Right cardiac atrium (tissue), 5 donors: ENCODE data around the gene TNS3. TPM values are rescaled to one million over a fixed set of nuclear protein-coding genes. Genes with fewer than 3 reads are reported as not detected.
"Not testable (repeated sequence)": the region's sequence is repeated elsewhere in the genome, so short reads cannot be mapped to it uniquely, and the experiment has no call there.

Experiments
- ATAC-seq, 2 donors: fragments of 200-7000 bp; cut with Tn5 transposase; one replicate each; pipeline versions ENCODE4 v1.8.0 to v1.9.1; 2020; ENCODE audit warnings: moderate library complexity in 2 of 2, mild to moderate bottlenecking in 1 of 2
- DNase-seq, 3 donors: peaks; one replicate each; pipeline ENCODE4 v3.0.0-alpha.2; 2020
- H3K27ac ChIP-seq: one replicate; pipeline ENCODE4 v1.5.1; 2013; ENCODE audit warnings: mild to moderate bottlenecking, low read length, control low read depth, moderate library complexity
- H3K27me3 ChIP-seq: one replicate; pipeline ENCODE4 v1.6.1; 2013; ENCODE audit not compliant: control insufficient read depth, insufficient read depth
- H3K4me1 ChIP-seq: one replicate; pipeline ENCODE4 v1.6.1; 2013; ENCODE audit warnings: low read length; ENCODE audit not compliant: control insufficient read depth, insufficient read depth
- H3K4me3 ChIP-seq: one replicate; pipeline ENCODE4 v1.5.1; 2013; ENCODE audit warnings: low read length, control low read depth
- H3K9me3 ChIP-seq: one replicate; pipeline ENCODE4 v1.6.1; 2013; ENCODE audit warnings: low read length; ENCODE audit not compliant: control insufficient read depth
- WGBS: extraction: QIAGEN DNeasy Blood & Tissue Kit; methylation state at CpG from one replicate; pipeline ENCODE4 v1.1.7; 2013; 5-methylcytosine and 5-hydroxymethylcytosine counted together
- intact Hi-C, 4 donors: fragments of 100-400 bp; cut with DNase I; formaldehyde crosslinking; loops; one replicate each; pipeline versions ENCODE4 v1.11.0 to v1.14.0; 2022 to 2023
- polyA plus RNA-seq: library from polyadenylated mRNA; stranded (reverse); fragments of 200-250 nt; gene quantifications from one replicate; pipeline ENCODE4 v1.2.3, GENCODE V29; 2013
- total RNA-seq, 4 donors: library from RNA; stranded (reverse); fragmentation: NEBNext Ultra II Directional; extraction: Animal tissue kit (Norgen Biotek cat#: 25700); gene quantifications; one replicate each; pipeline ENCODE4 v1.2.1, GENCODE V29; 2021
- donor health status: healthy with polysubstance abuse.
- donor health status: DM: no; HTN: yes; CAD: no.
- donor health status: DM: no; HTN: no; CAD: no.
- donor health status: DM: no; HTN: yes; CAD: no; lungs with severe emphysema.
- donor health status: DM: yes; HTN: yes; CAD: no.

Gene TNS3
- total and polyA plus RNA-seq, 5 donors = 19.7 to 48.3 (median 40.4) TPM

DNA sequence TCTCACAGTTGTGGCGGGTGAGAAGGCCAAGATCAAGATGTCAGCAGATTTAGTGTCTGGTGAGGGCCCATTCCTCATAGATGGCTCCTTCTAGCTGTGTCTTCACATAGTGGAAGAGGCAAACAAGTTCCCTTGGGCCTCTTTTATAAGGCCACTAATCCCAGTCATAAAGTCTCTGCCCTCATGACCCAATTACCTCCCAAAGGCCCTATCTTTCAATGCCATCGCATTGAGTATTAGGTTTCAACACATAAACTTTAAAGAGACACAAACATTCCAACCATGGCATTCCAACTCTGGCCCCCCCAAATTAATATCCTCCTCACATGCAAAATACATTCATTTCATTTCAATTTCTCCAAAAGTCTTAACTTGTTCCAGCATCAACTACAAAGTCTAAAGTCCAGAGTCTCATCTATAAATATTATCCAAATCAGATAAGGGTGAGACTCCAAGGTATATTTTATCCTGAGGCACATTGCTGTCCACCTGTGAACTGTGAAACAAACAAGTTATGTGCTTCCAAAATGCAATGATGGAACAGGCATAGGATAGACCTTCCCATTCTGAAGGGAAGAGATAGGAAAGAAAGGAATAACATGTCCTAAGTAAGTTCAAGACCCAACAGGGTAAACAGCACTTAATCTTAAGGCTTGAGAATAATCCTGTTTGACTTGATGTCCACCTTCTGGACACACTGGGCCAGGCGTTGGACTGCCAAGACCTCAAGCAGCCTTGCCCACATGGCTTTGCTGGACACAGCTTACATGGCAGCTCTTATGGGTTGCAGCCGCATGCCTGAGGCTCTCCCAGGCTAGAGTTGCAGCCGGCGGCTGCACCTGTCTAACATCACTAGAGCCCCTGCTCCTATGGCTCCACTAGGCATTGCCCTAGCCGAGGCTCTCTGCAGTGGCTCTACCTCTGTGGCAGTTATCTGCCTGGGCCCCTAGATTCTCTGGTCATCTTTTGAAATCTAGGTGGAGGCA is 312.8 kb downstream of the TNS3 start:
- no peaks in the 10 kb centered on the region for H3K27me3 ChIP-seq
- H3K4me3 ChIP-seq = no peak overlapping the region
- intact Hi-C loops = loop anchor here (5.0 to 10.0 kb wide), 5 partner anchors 156 to 553 kb away; no protein-coding TSS in a partner anchor
- H3K9me3 ChIP-seq = no peaks in the 10 kb centered on the region
- 94% methylated on average over 7 of the region's 7 CpGs for WGBS
- DNase-seq (no peak), ATAC-seq (no peak)
- H3K4me1 ChIP-seq = peaks cover 5% of the 10 kb centered on the region
- no peak overlapping the region for H3K27ac ChIP-seq

DNA sequence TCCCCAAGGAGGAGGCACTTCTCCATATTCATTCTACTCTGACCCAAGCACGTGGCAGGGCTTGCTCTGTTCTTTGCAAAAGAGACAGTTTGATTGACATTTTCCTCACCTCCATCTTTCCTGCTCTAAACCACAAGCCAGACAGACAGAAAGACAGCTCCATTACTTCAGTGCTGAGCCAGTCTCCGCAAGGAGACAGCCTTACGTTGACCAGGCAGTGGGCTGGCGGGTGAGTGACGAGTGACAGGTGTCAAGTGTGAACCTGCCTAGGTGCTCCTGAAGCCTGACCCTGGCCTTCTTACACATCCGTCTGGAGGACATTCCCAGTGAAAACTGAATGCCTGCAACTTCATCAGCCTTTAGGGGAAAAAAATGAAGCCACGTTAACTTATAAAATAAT is 314.6 kb downstream of the TNS3 start:
- peak; percentile 15 to 17 for ATAC-seq
- WGBS = 84% methylated on average over 7 of the region's 7 CpGs
- Histone ChIP-seq H3K4me1 (peaks cover 5% of the 10 kb centered on the region), H3K27me3 (no peaks in the 10 kb centered on the region), H3K27ac (no peak overlapping the region), H3K9me3 (no peaks in the 10 kb centered on the region), H3K4me3 (no peak overlapping the region)
- intact Hi-C loops = loop anchor here (5.0 to 10.0 kb wide), 5 partner anchors 157 to 555 kb away; no protein-coding TSS in a partner anchor
- DNase-seq = no peak

GRCh38 chr7:47266799-47267198 is 315.1 kb downstream of the TNS3 start:
- peaks cover 5% of the 10 kb centered on the region for H3K4me1 ChIP-seq
- peak; percentile 44 for ATAC-seq
- intact Hi-C loops = loop anchor here (5.0 to 10.0 kb wide), 5 partner anchors 158 to 556 kb away; no protein-coding TSS in a partner anchor
- no peak overlapping the region for H3K4me3 ChIP-seq
- H3K27me3 ChIP-seq = no peaks in the 10 kb centered on the region
- DNase-seq = no peak
- H3K9me3 ChIP-seq = no peaks in the 10 kb centered on the region
- WGBS = 65% methylated on average over 6 of the region's 6 CpGs
- H3K27ac ChIP-seq = peak overlapping the region; percentile 9

GRCh38 chr7:47266131-47266706 is 315.7 kb downstream of the TNS3 start:
- Histone ChIP-seq H3K4me3 (no peak overlapping the region), H3K27ac (peak overlapping the region; percentile 36), H3K4me1 (peaks cover 5% of the 10 kb centered on the region), H3K9me3 (no peaks in the 10 kb centered on the region), H3K27me3 (no peaks in the 10 kb centered on the region)
- WGBS = 15% methylated on average over 7 of the region's 7 CpGs
- intact Hi-C loops = loop anchor here (5.0 to 10.0 kb wide), 5 partner anchors 159 to 556 kb away; no protein-coding TSS in a partner anchor
- ATAC-seq = peak; percentile 78 to 87
- DNase-seq = peak; percentile 41 to 81 (median 71)

- no peak for ATAC-seq
Observed at GRCh38 chr7:47265621-47266020, 316.3 kb downstream of the TNS3 start.

GRCh38 chr7:47264021-47264651 is 317.8 kb downstream of the TNS3 start:
- H3K27me3 ChIP-seq = no peaks in the 10 kb centered on the region
- intact Hi-C loops = loop anchor here in 2 of 4 donors (10.0 kb wide), 2 partner anchors 161 to 551 kb away; no protein-coding TSS in a partner anchor
- H3K9me3 ChIP-seq = no peaks in the 10 kb centered on the region
- 76% methylated on average over 8 of the region's 8 CpGs for WGBS
- H3K4me3 ChIP-seq = no peak overlapping the region
- DNase-seq = no peak
- ATAC-seq = no peak
- H3K4me1 ChIP-seq = peaks cover 5% of the 10 kb centered on the region
- no peak overlapping the region for H3K27ac ChIP-seq

More at GRCh38 chr7:47265621-47266020, 316.3 kb downstream of the TNS3 start:
- Histone ChIP-seq H3K4me3 (no peak overlapping the region), H3K4me1 (peaks cover 5% of the 10 kb centered on the region), H3K27me3 (no peaks in the 10 kb centered on the region), H3K27ac (no peak overlapping the region), H3K9me3 (no peaks in the 10 kb centered on the region)
- intact Hi-C loops = loop anchor here (5.0 to 10.0 kb wide), 5 partner anchors 159 to 557 kb away; no protein-coding TSS in a partner anchor
- no peak for DNase-seq
- 92% methylated on average over 4 of the region's 4 CpGs for WGBS

GRCh38 chr7:47262881-47263280 is 319.0 kb downstream of the TNS3 start:
- 85% methylated on average over 3 of the region's 3 CpGs for WGBS
- peak in 1 of 3 donors; percentile 2 for DNase-seq
- intact Hi-C loops = loop anchor here in 2 of 4 donors (10.0 kb wide), 2 partner anchors 162 to 552 kb away; no protein-coding TSS in a partner anchor

DNA sequence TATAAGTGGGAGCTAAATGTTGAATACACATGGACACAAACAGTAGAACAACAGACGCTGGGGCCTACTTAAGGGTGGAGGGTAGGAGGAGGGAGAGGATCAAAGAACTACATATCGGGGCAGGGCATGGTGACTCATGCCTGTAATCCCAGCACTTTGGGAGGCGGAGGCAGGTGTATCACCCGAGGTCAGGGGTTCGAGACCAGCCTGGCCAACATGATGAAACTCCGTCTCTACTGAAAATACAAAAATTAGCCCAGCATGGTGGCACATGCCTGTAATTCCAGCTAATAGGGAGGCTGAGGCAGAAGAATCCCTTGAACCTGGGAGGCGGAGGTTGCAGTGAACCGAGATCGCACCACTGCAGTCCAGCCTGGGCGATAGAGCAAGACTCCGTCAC is 319.8 kb downstream of the TNS3 start:
- not testable (repeated sequence) for H3K27ac ChIP-seq, H3K4me3 ChIP-seq, H3K9me3 ChIP-seq, H3K27me3 ChIP-seq, ATAC-seq, DNase-seq, H3K4me1 ChIP-seq
- WGBS = 97% methylated on average over 11 of the region's 11 CpGs
- intact Hi-C loops = loop anchor here in 2 of 4 donors (10.0 kb wide), 2 partner anchors 163 to 553 kb away; no protein-coding TSS in a partner anchor

More at GRCh38 chr7:47262881-47263280, 319.0 kb downstream of the TNS3 start:
- no peak overlapping the region for H3K4me3 ChIP-seq
- H3K4me1 ChIP-seq = peaks cover 5% of the 10 kb centered on the region
- no peak overlapping the region for H3K27ac ChIP-seq
- no peaks in the 10 kb centered on the region for H3K9me3 ChIP-seq
- no peaks in the 10 kb centered on the region for H3K27me3 ChIP-seq
- no peak for ATAC-seq

DNA sequence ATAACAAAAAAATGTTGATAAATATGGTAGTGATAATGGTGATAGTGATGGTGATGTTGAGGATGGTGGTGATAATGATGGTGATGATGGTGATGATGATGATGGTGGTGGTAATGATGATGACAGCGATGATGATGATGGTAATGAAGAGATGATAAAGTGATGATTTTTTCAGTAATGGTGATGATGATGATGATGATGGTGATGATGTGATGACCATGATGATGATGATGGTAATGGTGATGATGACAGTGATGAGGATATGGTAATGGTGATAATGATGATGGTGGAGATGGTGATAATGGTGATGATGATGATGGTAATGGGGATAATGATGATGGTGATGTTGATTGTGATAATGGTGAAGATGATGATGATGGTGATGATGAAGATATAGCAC is 321.6 kb downstream of the TNS3 start:
- Histone ChIP-seq H3K4me3 (no peak overlapping the region), H3K27ac (no peak overlapping the region), H3K9me3 (no peaks in the 10 kb centered on the region), H3K27me3 (no peaks in the 10 kb centered on the region), H3K4me1 (no peaks in the 10 kb centered on the region)
- intact Hi-C loops = loop anchor here in 2 of 4 donors (10.0 kb wide), 2 partner anchors 165 to 555 kb away; no protein-coding TSS in a partner anchor
- WGBS = 95% methylated on average over 1 of the region's 1 CpG
- ATAC-seq (no peak), DNase-seq (no peak)

- DNase-seq (no peak), ATAC-seq (no peak)
- no peak overlapping the region for H3K4me3 ChIP-seq
- WGBS = 95% methylated on average over 2 of the region's 2 CpGs
- H3K9me3 ChIP-seq = no peaks in the 10 kb centered on the region
- intact Hi-C loops = loop anchor here in 3 of 4 donors (10.0 kb wide), 4 partner anchors 75 to 1335 kb away; partner anchors contain the start of gene IGFBP3 (in 1 of the 3)
- H3K27ac ChIP-seq = no peak overlapping the region
- H3K4me1 ChIP-seq = no peaks in the 10 kb centered on the region
- H3K27me3 ChIP-seq = no peaks in the 10 kb centered on the region
Observed at GRCh38 chr7:47259682-47260081, 322.2 kb downstream of the TNS3 start.
